ENCODE measurements around the gene GRK2. TPM values are rescaled to one million over a fixed set of nuclear protein-coding genes. Genes with fewer than 3 reads are reported as not detected.
A peak's percentile ranks its signal among the peaks of the same experiment; 100 is the strongest.

GRK2 gene
- total and polyA plus RNA-seq, 2 of the 13 experiments (the other 11 are each of a cell fraction or from before 2014, with no cell fraction given) = 31.3 to 42.4 TPM

- TF ChIP-seq ZNF710 (CRISPR knock-in tag; IDR thresholded peaks at IDR 0.05; ENCODE audit: borderline replicate concordance) (no peak), ADNP (CRISPR knock-in tag; IDR thresholded peaks at IDR 0.05) (no peak), PITX1 (CRISPR knock-in tag; IDR thresholded peaks at IDR 0.05) (peak; percentile 47; the same call in 1 of the 2 replicates), STAG1 (CRISPR knock-in tag; IDR thresholded peaks at IDR 0.05) (peak; percentile 60), ATRX (CRISPR knock-in tag; IDR thresholded peaks at IDR 0.05; ENCODE audit: borderline replicate concordance) (no peak), ELF3 (CRISPR knock-in tag; IDR thresholded peaks at IDR 0.05) (peak; percentile 41; the same call in 1 of the 2 replicates), ZNF512 (CRISPR knock-in tag; IDR thresholded peaks at IDR 0.05) (no peak), NBN (conservative IDR thresholded peaks at IDR 0.05) (no peak), NONO (IDR thresholded peaks at IDR 0.05) (no peak), NONO (CRISPR knock-in tag; conservative IDR thresholded peaks at IDR 0.05) (peak; percentile 71), SNAI1 (CRISPR knock-in tag; IDR thresholded peaks at IDR 0.05; ENCODE audit: borderline replicate concordance) (no peak), ONECUT2 (CRISPR knock-in tag; IDR thresholded peaks at IDR 0.05) (no peak), IRF2 (CRISPR knock-in tag; IDR thresholded peaks at IDR 0.05) (peak; percentile 61; the same call in 1 of the 2 replicates), LCORL (IDR thresholded peaks at IDR 0.05) (no peak), LCORL (CRISPR knock-in tag; IDR thresholded peaks at IDR 0.05) (0 out of 2 replicates have a peak, but pooled peaks have one; percentile 24), SIX1 (CRISPR knock-in tag; IDR thresholded peaks at IDR 0.05; ENCODE audit: borderline replicate concordance) (0 out of 2 replicates have a peak, but pooled peaks have one; percentile 8), ZEB1 (IDR thresholded peaks at IDR 0.05; ENCODE audit: insufficient replicate concordance, low read depth) (no peak), XRCC5 (optimal IDR thresholded peaks at IDR 0.05; ENCODE audit: low read length) (peak; percentile 48), KDM2A (CRISPR knock-in tag; IDR thresholded peaks at IDR 0.05; ENCODE audit: borderline replicate concordance, low read depth) (peak; percentile 65; the same call in 1 of the 2 replicates), TARDBP (CRISPR knock-in tag; IDR thresholded peaks at IDR 0.05) (peak; percentile 39; the same call in 1 of the 2 replicates)
- TF ChIP-seq, protein P1, sequence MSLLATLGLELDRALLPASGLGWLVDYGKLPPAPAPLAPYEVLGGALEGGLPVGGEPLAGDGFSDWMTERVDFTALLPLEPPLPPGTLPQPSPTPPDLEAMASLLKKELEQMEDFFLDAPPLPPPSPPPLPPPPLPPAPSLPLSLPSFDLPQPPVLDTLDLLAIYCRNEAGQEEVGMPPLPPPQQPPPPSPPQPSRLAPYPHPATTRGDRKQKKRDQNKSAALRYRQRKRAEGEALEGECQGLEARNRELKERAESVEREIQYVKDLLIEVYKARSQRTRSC (CRISPR knock-in tag; IDR thresholded peaks at IDR 0.05; ENCODE audit: low read depth) = no peak
- TF ChIP-seq, protein P2, sequence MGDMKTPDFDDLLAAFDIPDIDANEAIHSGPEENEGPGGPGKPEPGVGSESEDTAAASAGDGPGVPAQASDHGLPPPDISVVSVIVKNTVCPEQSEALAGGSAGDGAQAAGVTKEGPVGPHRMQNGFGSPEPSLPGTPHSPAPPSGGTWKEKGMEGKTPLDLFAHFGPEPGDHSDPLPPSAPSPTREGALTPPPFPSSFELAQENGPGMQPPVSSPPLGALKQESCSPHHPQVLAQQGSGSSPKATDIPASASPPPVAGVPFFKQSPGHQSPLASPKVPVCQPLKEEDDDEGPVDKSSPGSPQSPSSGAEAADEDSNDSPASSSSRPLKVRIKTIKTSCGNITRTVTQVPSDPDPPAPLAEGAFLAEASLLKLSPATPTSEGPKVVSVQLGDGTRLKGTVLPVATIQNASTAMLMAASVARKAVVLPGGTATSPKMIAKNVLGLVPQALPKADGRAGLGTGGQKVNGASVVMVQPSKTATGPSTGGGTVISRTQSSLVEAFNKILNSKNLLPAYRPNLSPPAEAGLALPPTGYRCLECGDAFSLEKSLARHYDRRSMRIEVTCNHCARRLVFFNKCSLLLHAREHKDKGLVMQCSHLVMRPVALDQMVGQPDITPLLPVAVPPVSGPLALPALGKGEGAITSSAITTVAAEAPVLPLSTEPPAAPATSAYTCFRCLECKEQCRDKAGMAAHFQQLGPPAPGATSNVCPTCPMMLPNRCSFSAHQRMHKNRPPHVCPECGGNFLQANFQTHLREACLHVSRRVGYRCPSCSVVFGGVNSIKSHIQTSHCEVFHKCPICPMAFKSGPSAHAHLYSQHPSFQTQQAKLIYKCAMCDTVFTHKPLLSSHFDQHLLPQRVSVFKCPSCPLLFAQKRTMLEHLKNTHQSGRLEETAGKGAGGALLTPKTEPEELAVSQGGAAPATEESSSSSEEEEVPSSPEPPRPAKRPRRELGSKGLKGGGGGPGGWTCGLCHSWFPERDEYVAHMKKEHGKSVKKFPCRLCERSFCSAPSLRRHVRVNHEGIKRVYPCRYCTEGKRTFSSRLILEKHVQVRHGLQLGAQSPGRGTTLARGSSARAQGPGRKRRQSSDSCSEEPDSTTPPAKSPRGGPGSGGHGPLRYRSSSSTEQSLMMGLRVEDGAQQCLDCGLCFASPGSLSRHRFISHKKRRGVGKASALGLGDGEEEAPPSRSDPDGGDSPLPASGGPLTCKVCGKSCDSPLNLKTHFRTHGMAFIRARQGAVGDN (CRISPR knock-in tag; IDR thresholded peaks at IDR 0.05) = peak; percentile 64
Measured at GRCh38 chr11:67262731-67263675, 3.3 kb upstream of the GRK2 start (continued).

All from HepG2 (cell line).